T-helper 1 cell treated with Interleukin-12 subunit alpha and Interleukin-12 subunit beta and Interleukin-4 antibody, amounts not matched to agents 30 μg/mL and 1 μg/mL, for 36 hours (primary cell): ENCODE measurements around the gene WNT7B.

ENCODE experiments used
- H3K27ac Mint-ChIP-seq: one replicate; pipeline ENCODE4 v1.8.0; 2021; ENCODE audit warnings: mild to moderate bottlenecking, mixed read lengths
- H3K27me3 Mint-ChIP-seq: one replicate; pipeline ENCODE4 v1.8.0; 2021; ENCODE audit warnings: low read depth, mixed read lengths
- H3K36me3 Mint-ChIP-seq: one replicate; pipeline ENCODE4 v1.8.0; 2021; ENCODE audit warnings: low read depth, mixed read lengths
- H3K4me1 Mint-ChIP-seq: one replicate; pipeline ENCODE4 v1.8.0; 2021; ENCODE audit warnings: low read depth, mixed read lengths
- H3K4me3 Mint-ChIP-seq: one replicate; pipeline ENCODE4 v1.8.0; 2021; ENCODE audit warnings: mild to moderate bottlenecking, moderate library complexity, mixed read lengths
- H3K9me3 Mint-ChIP-seq: one replicate; pipeline ENCODE4 v1.8.0; 2021; ENCODE audit warnings: mixed read lengths

The WNT7B gene

GRCh38 chr22:45897736-45898135, 79.2 kb downstream of the WNT7B start:
- Mint-ChIP-seq H3K4me1 (no peaks in the 10 kb centered on the region), H3K27me3 (peaks cover 12% of the 10 kb centered on the region), H3K4me3 (no peak overlapping the region), H3K9me3 (no peaks in the 10 kb centered on the region), H3K27ac (no peak overlapping the region), H3K36me3 (no peaks in the 10 kb centered on the region)

GRCh38 chr22:45896964-45897538, 79.9 kb downstream of the WNT7B start:
- Mint-ChIP-seq H3K4me3 (no peak overlapping the region), H3K27me3 (peaks cover 6% of the 10 kb centered on the region), H3K36me3 (no peaks in the 10 kb centered on the region), H3K4me1 (no peaks in the 10 kb centered on the region), H3K9me3 (no peaks in the 10 kb centered on the region), H3K27ac (no peak overlapping the region)

GRCh38 chr22:45896153-45896951, 80.6 kb downstream of the WNT7B start:
- Mint-ChIP-seq H3K9me3 (no peaks in the 10 kb centered on the region), H3K36me3 (no peaks in the 10 kb centered on the region), H3K4me1 (no peaks in the 10 kb centered on the region), H3K4me3 (no peak overlapping the region), H3K27ac (no peak overlapping the region), H3K27me3 (peaks cover 6% of the 10 kb centered on the region)

GRCh38 chr22:45895436-45896152, 81.4 kb downstream of the WNT7B start:
- H3K4me1 Mint-ChIP-seq, result no peaks in the 10 kb centered on the region
- no peak overlapping the region for H3K4me3 Mint-ChIP-seq
- H3K9me3 Mint-ChIP-seq, result no peaks in the 10 kb centered on the region
- no peak overlapping the region for H3K27ac Mint-ChIP-seq
- peaks cover 6% of the 10 kb centered on the region for H3K27me3 Mint-ChIP-seq
- H3K36me3 Mint-ChIP-seq, result no peaks in the 10 kb centered on the region

GRCh38 chr22:45893516-45893915, 83.4 kb downstream of the WNT7B start:
- no peaks in the 10 kb centered on the region for H3K4me1 Mint-ChIP-seq
- H3K4me3 Mint-ChIP-seq, result no peak overlapping the region
- H3K27me3 Mint-ChIP-seq, result no peaks in the 10 kb centered on the region
- no peak overlapping the region for H3K27ac Mint-ChIP-seq
- no peaks in the 10 kb centered on the region for H3K36me3 Mint-ChIP-seq
- H3K9me3 Mint-ChIP-seq, result no peaks in the 10 kb centered on the region

- no peaks in the 10 kb centered on the region for H3K4me1 Mint-ChIP-seq
- H3K36me3 Mint-ChIP-seq, result no peaks in the 10 kb centered on the region
- peaks cover 4% of the 10 kb centered on the region for H3K27me3 Mint-ChIP-seq
- H3K9me3 Mint-ChIP-seq, result no peaks in the 10 kb centered on the region
- H3K27ac Mint-ChIP-seq, result no peak overlapping the region
- no peak overlapping the region for H3K4me3 Mint-ChIP-seq
These were observed 84.1 kb downstream of the WNT7B start for GRCh38 chr22:45892681-45893461.

GRCh38 chr22:45891996-45892621, 84.9 kb downstream of the WNT7B start:
- Mint-ChIP-seq H3K27me3 (peaks cover 4% of the 10 kb centered on the region), H3K9me3 (no peaks in the 10 kb centered on the region), H3K36me3 (no peaks in the 10 kb centered on the region), H3K27ac (no peak overlapping the region), H3K4me1 (no peaks in the 10 kb centered on the region), H3K4me3 (no peak overlapping the region)

- peaks cover 4% of the 10 kb centered on the region for H3K27me3 Mint-ChIP-seq
- H3K36me3 Mint-ChIP-seq, result no peaks in the 10 kb centered on the region
- no peaks in the 10 kb centered on the region for H3K9me3 Mint-ChIP-seq
- H3K4me1 Mint-ChIP-seq, result no peaks in the 10 kb centered on the region
- H3K27ac Mint-ChIP-seq, result no peak overlapping the region
- no peak overlapping the region for H3K4me3 Mint-ChIP-seq
These were observed 85.4 kb downstream of the WNT7B start for GRCh38 chr22:45891471-45891995.

GRCh38 chr22:45891021-45891421, 85.9 kb downstream of the WNT7B start:
- Mint-ChIP-seq H3K4me3 (no peak overlapping the region), H3K27ac (no peak overlapping the region), H3K27me3 (peaks cover 4% of the 10 kb centered on the region), H3K4me1 (no peaks in the 10 kb centered on the region), H3K36me3 (no peaks in the 10 kb centered on the region), H3K9me3 (no peaks in the 10 kb centered on the region)

GRCh38 chr22:45890351-45890635, 86.7 kb downstream of the WNT7B start:
- Mint-ChIP-seq H3K36me3 (no peaks in the 10 kb centered on the region), H3K9me3 (no peaks in the 10 kb centered on the region), H3K27ac (no peak overlapping the region), H3K4me3 (no peak overlapping the region), H3K27me3 (peaks cover 4% of the 10 kb centered on the region), H3K4me1 (no peaks in the 10 kb centered on the region)

- Mint-ChIP-seq H3K36me3 (no peaks in the 10 kb centered on the region), H3K4me3 (no peak overlapping the region), H3K27ac (no peak overlapping the region), H3K9me3 (no peaks in the 10 kb centered on the region), H3K4me1 (no peaks in the 10 kb centered on the region), H3K27me3 (peaks cover 4% of the 10 kb centered on the region)
These were observed 87.2 kb downstream of the WNT7B start for GRCh38 chr22:45889539-45890350.

- Mint-ChIP-seq H3K36me3 (no peaks in the 10 kb centered on the region), H3K9me3 (no peaks in the 10 kb centered on the region), H3K4me1 (no peaks in the 10 kb centered on the region), H3K4me3 (no peak overlapping the region), H3K27me3 (peaks cover 4% of the 10 kb centered on the region), H3K27ac (no peak overlapping the region)
These were observed 87.8 kb downstream of the WNT7B start for GRCh38 chr22:45889093-45889538.

- no peak overlapping the region for H3K4me3 Mint-ChIP-seq
- no peak overlapping the region for H3K27ac Mint-ChIP-seq
- peaks cover 4% of the 10 kb centered on the region for H3K27me3 Mint-ChIP-seq
- H3K9me3 Mint-ChIP-seq, result no peaks in the 10 kb centered on the region
- H3K4me1 Mint-ChIP-seq, result no peaks in the 10 kb centered on the region
- no peaks in the 10 kb centered on the region for H3K36me3 Mint-ChIP-seq
These were observed 88.5 kb downstream of the WNT7B start for GRCh38 chr22:45888221-45889092.
